ENCODE data around the gene TRMO. TPM values are rescaled to one million over a fixed set of nuclear protein-coding genes. Genes with fewer than 3 reads are reported as not detected.

Gene TRMO
- total RNA-seq, 1 experiment from 2014 or later, result 10.0 TPM

DNA sequence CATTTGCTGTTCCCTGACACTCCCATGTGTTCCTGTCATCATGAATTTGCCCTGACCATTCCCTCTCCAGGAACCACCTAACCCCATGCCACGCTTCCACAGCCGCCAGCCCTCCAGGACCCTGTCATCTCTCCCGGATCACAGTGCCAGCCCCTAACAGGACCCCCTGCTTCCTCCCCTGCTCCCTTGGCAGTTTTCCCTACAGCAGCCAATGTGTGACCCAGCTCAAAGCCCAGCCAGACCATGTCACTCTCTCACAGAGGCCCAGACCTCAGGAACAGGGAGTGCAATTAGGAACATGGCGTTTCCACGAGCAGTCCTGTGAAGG, 61.2 kb downstream of the TRMO start:
- no peaks in the 10 kb centered on the region for H3K27me3 Mint-ChIP-seq (ENCODE audit: insufficient read depth, unreplicated experiment)
- H3K4me1 Mint-ChIP-seq (ENCODE audit: low read depth, unreplicated experiment), result no peaks in the 10 kb centered on the region
- no peak for DNase-seq
- TF ChIP-seq, protein P1, sequence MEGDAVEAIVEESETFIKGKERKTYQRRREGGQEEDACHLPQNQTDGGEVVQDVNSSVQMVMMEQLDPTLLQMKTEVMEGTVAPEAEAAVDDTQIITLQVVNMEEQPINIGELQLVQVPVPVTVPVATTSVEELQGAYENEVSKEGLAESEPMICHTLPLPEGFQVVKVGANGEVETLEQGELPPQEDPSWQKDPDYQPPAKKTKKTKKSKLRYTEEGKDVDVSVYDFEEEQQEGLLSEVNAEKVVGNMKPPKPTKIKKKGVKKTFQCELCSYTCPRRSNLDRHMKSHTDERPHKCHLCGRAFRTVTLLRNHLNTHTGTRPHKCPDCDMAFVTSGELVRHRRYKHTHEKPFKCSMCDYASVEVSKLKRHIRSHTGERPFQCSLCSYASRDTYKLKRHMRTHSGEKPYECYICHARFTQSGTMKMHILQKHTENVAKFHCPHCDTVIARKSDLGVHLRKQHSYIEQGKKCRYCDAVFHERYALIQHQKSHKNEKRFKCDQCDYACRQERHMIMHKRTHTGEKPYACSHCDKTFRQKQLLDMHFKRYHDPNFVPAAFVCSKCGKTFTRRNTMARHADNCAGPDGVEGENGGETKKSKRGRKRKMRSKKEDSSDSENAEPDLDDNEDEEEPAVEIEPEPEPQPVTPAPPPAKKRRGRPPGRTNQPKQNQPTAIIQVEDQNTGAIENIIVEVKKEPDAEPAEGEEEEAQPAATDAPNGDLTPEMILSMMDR (IDR thresholded peaks at IDR 0.05; ENCODE audit: insufficient read depth in 1 of 2, low read depth in 1 of 2, low read length in 1 of 2, severe bottlenecking in 1 of 2, unreplicated experiment in 1 of 2), result no peak
- peaks cover 5% of the 10 kb centered on the region for H3K9me3 Mint-ChIP-seq (ENCODE audit: unreplicated experiment)
- POLR2A ChIA-PET, result no interaction called here
- no peak overlapping the region for H3K27ac Mint-ChIP-seq (ENCODE audit: unreplicated experiment)
- Histone ChIP-seq H3K9me3 (peaks cover 7% of the 10 kb centered on the region), H3K4me1 (no peaks in the 10 kb centered on the region), H3K27me3 (replicated peaks; ENCODE audit: control insufficient read depth, insufficient read depth, low read length) (no peaks in the 10 kb centered on the region), H3K36me3 (ENCODE audit: control insufficient read depth, insufficient read depth, low read length) (no peaks in the 10 kb centered on the region), H3K4me3 (ENCODE audit: low read depth, low read length) (no peak overlapping the region)
- no peak overlapping the region for H3K4me3 Mint-ChIP-seq (ENCODE audit: unreplicated experiment)
- CTCF ChIA-PET, result no interaction called here
- no peaks in the 10 kb centered on the region for H3K36me3 Mint-ChIP-seq (ENCODE audit: insufficient read depth, unreplicated experiment)
- intact Hi-C loops (cut with micrococcal nuclease; ENCODE audit: unreplicated experiment), result no loop called here
- BruUV-seq (replicated peaks), result no TSS peak

DNA sequence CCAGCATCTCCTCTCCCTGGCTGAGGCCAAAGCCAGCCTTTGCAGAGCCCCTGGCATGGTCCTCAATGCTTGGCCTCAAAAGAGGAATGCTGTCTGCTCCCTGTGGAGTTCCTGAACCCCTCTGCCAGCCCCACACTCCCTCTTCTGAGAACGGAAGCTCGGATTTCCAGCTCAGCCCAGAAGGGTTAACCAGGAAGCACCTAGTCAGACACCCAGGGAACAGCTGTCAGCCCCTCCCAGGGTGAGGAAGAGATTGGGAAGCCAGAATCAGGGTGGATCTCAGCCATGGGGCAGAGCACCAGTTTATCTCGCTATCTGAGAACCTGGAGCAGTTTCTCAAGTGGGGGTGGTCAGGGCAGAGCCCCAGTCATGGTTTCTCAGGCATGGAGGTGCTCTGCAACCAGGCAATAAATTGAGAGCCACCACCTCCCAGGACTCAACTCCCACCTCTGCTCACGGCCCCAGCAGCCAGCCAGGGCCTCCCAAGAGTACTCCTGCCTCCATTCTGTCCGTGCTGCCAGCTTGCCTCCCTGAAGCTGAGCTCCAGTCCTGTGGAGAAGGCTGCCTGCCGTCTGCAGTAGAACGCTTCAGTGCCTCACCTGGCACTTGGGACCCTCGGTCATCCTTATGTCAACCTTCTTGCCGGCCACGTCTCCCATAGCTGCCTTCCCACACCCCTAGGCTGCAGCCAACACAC, 61.7 kb downstream of the TRMO start:
- Mint-ChIP-seq H3K27ac (ENCODE audit: unreplicated experiment) (no peak overlapping the region), H3K4me3 (ENCODE audit: unreplicated experiment) (no peak overlapping the region), H3K27me3 (ENCODE audit: insufficient read depth, unreplicated experiment) (no peaks in the 10 kb centered on the region), H3K4me1 (ENCODE audit: low read depth, unreplicated experiment) (no peaks in the 10 kb centered on the region), H3K36me3 (ENCODE audit: insufficient read depth, unreplicated experiment) (no peaks in the 10 kb centered on the region), H3K9me3 (ENCODE audit: unreplicated experiment) (peaks cover under 1% of the 10 kb centered on the region)
- no peak for DNase-seq
- CTCF ChIA-PET, result no interaction called here
- BruUV-seq (replicated peaks), result no TSS peak
- TF ChIP-seq, protein P1 (IDR thresholded peaks at IDR 0.05; ENCODE audit: insufficient read depth in 1 of 2, low read depth in 1 of 2, low read length in 1 of 2, severe bottlenecking in 1 of 2, unreplicated experiment in 1 of 2), result no peak
- intact Hi-C loops (cut with micrococcal nuclease; ENCODE audit: unreplicated experiment), result no loop called here
- Histone ChIP-seq H3K4me3 (ENCODE audit: low read depth, low read length) (no peak overlapping the region), H3K36me3 (ENCODE audit: control insufficient read depth, insufficient read depth, low read length) (no peaks in the 10 kb centered on the region), H3K9me3 (peaks cover 2% of the 10 kb centered on the region), H3K27me3 (replicated peaks; ENCODE audit: control insufficient read depth, insufficient read depth, low read length) (no peaks in the 10 kb centered on the region), H3K4me1 (no peaks in the 10 kb centered on the region)
- POLR2A ChIA-PET, result no interaction called here

DNA sequence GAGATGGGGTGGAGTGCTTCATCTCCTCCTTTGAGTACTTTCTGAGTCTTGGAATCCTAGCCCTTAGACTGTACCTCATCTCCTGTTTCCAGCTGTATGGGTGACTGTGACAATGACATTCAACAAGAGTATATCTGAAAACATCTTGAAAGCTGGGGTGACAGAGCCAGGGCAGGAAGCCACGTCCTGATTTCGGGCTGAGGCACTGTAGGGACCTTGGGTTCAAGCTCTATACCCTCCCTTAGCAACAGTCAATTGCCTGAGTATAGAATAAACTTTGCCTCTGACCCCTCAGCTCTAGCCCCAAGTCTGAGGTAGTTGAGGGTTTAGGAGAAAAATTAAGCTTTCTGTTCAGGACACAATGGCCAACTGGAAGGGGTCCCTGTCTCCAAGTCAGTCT, 63.0 kb downstream of the TRMO start:
- H3K9me3 ChIP-seq, result no peaks in the 10 kb centered on the region
- intact Hi-C loops (cut with micrococcal nuclease; ENCODE audit: unreplicated experiment), result no loop called here
- Mint-ChIP-seq H3K4me1 (ENCODE audit: low read depth, unreplicated experiment) (no peaks in the 10 kb centered on the region), H3K27me3 (ENCODE audit: insufficient read depth, unreplicated experiment) (no peaks in the 10 kb centered on the region), H3K36me3 (ENCODE audit: insufficient read depth, unreplicated experiment) (no peaks in the 10 kb centered on the region), H3K4me3 (ENCODE audit: unreplicated experiment) (no peak overlapping the region), H3K27ac (ENCODE audit: unreplicated experiment) (no peak overlapping the region), H3K9me3 (ENCODE audit: unreplicated experiment) (no peaks in the 10 kb centered on the region)
- no peaks in the 10 kb centered on the region for H3K4me1 ChIP-seq
- TF ChIP-seq, protein P1 (IDR thresholded peaks at IDR 0.05; ENCODE audit: insufficient read depth in 1 of 2, low read depth in 1 of 2, low read length in 1 of 2, severe bottlenecking in 1 of 2, unreplicated experiment in 1 of 2), result no peak
- no peaks in the 10 kb centered on the region for H3K27me3 ChIP-seq (replicated peaks; ENCODE audit: control insufficient read depth, insufficient read depth, low read length)
- ChIA-PET POLR2A (no interaction called here), CTCF (no interaction called here)
- no peaks in the 10 kb centered on the region for H3K36me3 ChIP-seq (ENCODE audit: control insufficient read depth, insufficient read depth, low read length)
- BruUV-seq (replicated peaks), result no TSS peak
- no peak overlapping the region for H3K4me3 ChIP-seq (ENCODE audit: low read depth, low read length)
- no peak for DNase-seq

All from Caco-2 (cell line).